ENCODE measurements around the gene MRNIP. TPM values are rescaled to one million over a fixed set of nuclear protein-coding genes. Genes with fewer than 3 reads are reported as not detected.
A peak's percentile ranks its signal among the peaks of the same experiment; 100 is the strongest.

The MRNIP gene
- polyA plus RNA-seq, 1 experiment, result 16.0 TPM

DNA sequence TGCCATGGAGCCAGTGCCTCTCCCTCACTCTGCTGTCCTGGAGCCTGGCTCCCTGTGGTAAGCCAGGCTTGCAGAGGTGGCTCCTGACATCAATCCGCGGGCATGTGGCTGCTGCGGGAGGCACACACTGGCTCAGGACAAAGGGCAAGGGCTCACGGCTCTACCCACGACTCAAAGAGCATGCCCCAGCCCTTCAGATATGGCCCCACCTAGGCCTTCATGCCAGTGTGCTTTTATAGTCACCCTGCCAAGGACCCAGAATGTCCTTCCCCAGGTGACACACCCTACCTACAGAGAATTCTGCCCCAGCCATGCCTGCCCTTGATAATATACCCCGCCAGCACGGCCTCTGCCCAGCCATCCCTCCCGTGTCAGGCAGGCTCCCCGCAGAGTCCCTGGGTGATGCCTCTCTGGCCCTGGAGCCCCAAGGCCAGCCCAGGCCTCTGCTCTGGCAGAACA is 53.5 kb downstream of the MRNIP start:
- POLR2A ChIA-PET, result no interaction called here
- H3K27ac ChIP-seq (ENCODE audit: low read depth, low read length), result no peak overlapping the region
- CTCF ChIA-PET, result no interaction called here
- TF ChIP-seq, protein P1, sequence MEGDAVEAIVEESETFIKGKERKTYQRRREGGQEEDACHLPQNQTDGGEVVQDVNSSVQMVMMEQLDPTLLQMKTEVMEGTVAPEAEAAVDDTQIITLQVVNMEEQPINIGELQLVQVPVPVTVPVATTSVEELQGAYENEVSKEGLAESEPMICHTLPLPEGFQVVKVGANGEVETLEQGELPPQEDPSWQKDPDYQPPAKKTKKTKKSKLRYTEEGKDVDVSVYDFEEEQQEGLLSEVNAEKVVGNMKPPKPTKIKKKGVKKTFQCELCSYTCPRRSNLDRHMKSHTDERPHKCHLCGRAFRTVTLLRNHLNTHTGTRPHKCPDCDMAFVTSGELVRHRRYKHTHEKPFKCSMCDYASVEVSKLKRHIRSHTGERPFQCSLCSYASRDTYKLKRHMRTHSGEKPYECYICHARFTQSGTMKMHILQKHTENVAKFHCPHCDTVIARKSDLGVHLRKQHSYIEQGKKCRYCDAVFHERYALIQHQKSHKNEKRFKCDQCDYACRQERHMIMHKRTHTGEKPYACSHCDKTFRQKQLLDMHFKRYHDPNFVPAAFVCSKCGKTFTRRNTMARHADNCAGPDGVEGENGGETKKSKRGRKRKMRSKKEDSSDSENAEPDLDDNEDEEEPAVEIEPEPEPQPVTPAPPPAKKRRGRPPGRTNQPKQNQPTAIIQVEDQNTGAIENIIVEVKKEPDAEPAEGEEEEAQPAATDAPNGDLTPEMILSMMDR (IDR thresholded peaks at IDR 0.05; ENCODE audit: low read depth, low read length), result no peak
- peak overlapping the region; percentile 77 for H3K4me3 ChIP-seq (ENCODE audit: low read depth, low read length)
- H3K27me3 ChIP-seq (ENCODE audit: control insufficient read depth, insufficient read depth, low read length), result no peaks in the 10 kb centered on the region
- H3K9me3 ChIP-seq (ENCODE audit: control insufficient read depth, insufficient read depth, low read length), result no peaks in the 10 kb centered on the region; the same call in 1 of the 2 replicates
- no peak for DNase-seq (ENCODE audit: low read depth, low spot score)

DNA sequence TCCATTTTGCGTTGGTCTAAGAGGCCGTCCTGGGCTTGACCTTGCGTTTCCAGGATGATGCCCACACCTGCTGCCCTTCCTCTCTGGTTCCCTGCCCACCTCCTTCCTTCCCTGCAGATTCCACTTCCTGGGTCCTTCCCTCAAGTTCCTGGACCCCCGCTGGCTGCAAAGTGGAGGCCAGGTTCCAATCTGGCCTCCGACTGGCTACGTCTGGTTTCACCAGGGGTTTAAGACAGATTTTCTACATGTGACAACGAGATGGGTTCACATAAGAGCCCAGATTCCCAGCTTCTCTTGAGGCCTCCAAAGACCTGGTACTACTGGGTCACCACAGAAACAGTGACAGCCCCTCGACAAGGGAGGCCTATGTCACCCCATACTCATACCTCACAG is 54.1 kb downstream of the MRNIP start:
- H3K27ac ChIP-seq (ENCODE audit: low read depth, low read length), result no peak overlapping the region
- ChIA-PET POLR2A (no interaction called here), CTCF (interaction anchor here (0.6 kb wide), 1 partner anchor 9 kb away, joined by 3 read pairs; no protein-coding TSS in a partner anchor)

DNA sequence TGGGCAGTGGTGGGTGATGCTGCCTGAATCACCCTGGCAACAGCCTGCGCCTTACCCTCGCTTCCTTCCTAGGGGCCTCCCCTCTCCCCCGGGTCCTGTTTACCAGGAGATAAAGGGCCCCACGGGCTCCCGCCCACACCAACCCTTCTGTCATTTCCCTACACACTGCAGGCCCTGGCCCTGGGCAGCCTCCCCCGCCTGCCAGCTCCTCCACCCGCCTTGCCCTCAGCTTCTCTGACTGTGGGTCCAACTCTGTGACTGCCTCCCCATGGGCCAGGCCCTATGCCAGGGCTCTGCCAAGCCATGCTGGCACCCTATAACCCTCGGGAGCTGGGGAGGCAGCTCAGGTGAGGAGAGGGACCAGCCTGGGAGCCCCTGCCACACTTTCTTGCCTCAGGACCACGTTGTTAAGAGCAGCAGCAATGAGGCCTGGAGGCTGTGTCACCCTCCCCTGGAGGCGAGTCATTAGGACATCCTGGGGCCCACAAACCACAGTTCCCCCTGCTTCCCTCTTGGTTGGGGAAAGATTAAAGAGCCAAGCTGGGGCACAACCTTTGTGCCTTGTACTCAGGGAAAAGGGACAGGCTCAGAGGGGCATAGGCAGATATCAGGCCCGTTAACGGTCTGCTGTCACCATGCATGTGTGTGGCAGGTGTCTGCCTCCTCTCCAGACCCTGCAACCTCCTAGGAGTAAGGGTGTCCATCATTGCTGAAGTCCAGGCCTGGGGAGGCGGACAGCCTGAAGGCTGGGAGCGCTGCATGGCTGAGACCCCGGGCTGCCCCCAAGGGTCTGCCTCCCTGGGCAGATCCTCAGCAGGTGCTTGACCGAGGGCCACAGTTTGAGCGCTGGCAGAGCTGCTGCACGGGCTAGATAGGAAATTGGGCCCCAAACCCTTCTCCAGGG is 54.7 kb downstream of the MRNIP start:
- Histone ChIP-seq H3K27me3 (ENCODE audit: control insufficient read depth, insufficient read depth, low read length) (no peaks in the 10 kb centered on the region), H3K4me3 (ENCODE audit: low read depth, low read length) (peak overlapping the region; percentile 25), H3K9me3 (ENCODE audit: control insufficient read depth, insufficient read depth, low read length) (no peaks in the 10 kb centered on the region; the same call in 1 of the 2 replicates), H3K27ac (ENCODE audit: low read depth, low read length) (peak overlapping the region; percentile 21)
- no peak for DNase-seq (ENCODE audit: low read depth, low spot score)
- POLR2A ChIA-PET, result no interaction called here
- TF ChIP-seq, protein P1 (IDR thresholded peaks at IDR 0.05; ENCODE audit: low read depth, low read length), result no peak
- CTCF ChIA-PET, result interaction anchor here (0.6 kb wide), 1 partner anchor 8 kb away, joined by 3 read pairs; no protein-coding TSS in a partner anchor

More for the DNA sequence above, 54.1 kb downstream of the MRNIP start:
- H3K4me3 ChIP-seq (ENCODE audit: low read depth, low read length), result peak overlapping the region; percentile 77
- no peaks in the 10 kb centered on the region for H3K27me3 ChIP-seq (ENCODE audit: control insufficient read depth, insufficient read depth, low read length)
- DNase-seq (ENCODE audit: low read depth, low spot score), result no peak
- TF ChIP-seq, protein P1 (IDR thresholded peaks at IDR 0.05; ENCODE audit: low read depth, low read length), result no peak
- no peaks in the 10 kb centered on the region; the same call in 1 of the 2 replicates for H3K9me3 ChIP-seq (ENCODE audit: control insufficient read depth, insufficient read depth, low read length)

DNA sequence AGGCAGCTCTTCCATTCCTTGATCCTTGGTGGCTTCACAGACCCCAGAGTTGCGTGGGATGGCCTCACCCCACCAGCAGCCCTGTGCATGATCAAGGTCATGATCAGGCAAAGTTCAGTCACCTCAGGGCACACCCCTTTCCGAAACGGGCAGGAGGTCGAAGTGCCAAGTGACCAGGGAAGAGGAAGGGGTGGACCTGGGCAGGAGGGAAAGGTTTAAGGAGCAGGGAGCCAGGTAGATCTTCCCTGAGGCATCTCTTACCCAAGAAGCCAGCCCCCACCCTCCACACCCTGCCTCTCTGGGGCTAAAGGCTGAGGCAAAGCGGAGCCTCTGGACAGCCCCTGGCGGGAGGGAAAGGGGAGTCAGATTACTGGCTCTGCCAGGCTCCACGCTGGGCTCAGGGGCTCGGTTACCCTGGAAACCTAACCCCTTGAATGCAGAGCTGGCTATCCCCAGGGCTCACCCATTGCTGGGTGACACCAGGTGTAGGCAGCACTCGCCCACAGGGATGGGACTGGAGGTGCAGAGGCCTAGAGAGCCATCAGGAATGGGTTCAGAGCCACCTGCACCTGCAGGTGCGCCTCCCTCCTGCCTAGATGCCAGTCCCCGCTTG is 55.6 kb downstream of the MRNIP start:
- H3K27ac ChIP-seq (ENCODE audit: low read depth, low read length), result no peak overlapping the region
- CTCF ChIA-PET, result interaction anchor here (0.9 kb wide), 1 partner anchor 87 kb away, joined by 3 read pairs; no protein-coding TSS in a partner anchor
- POLR2A ChIA-PET, result no interaction called here
- TF ChIP-seq, protein P1 (IDR thresholded peaks at IDR 0.05; ENCODE audit: low read depth, low read length), result no peak
- H3K4me3 ChIP-seq (ENCODE audit: low read depth, low read length), result no peak overlapping the region
- DNase-seq (ENCODE audit: low read depth, low spot score), result no peak
- H3K9me3 ChIP-seq (ENCODE audit: control insufficient read depth, insufficient read depth, low read length), result no peaks in the 10 kb centered on the region; the same call in 1 of the 2 replicates
- H3K27me3 ChIP-seq (ENCODE audit: control insufficient read depth, insufficient read depth, low read length), result no peaks in the 10 kb centered on the region

Measured in AG04450 (cell line).